Naive thymus-derived CD4-positive, alpha-beta T cell (primary cell): ENCODE measurements around the gene SGMS1. TPM values are rescaled to one million over a fixed set of nuclear protein-coding genes. Genes with fewer than 3 reads are reported as not detected.

Experiments
- ATAC-seq: fragments of 150-1000 bp; cut with Tn5 transposase; 2 replicates; pipeline ENCODE4 v1.10.0; 2021; ENCODE audit warnings: mild to moderate bottlenecking, moderate library complexity
- CTCF ChIA-PET: fragments of 350-600 bp; sonication (Branson Sonifier 250); formaldehyde crosslinking; loops from one replicate; lab custom pipeline; 2021; ENCODE audit warnings: antibody characterized with exemption; lab: Charles Lee
- POLR2A ChIA-PET: fragments of 350-600 bp; sonication (Branson Sonifier 250); formaldehyde crosslinking; loops from one replicate; lab custom pipeline; 2021; ENCODE audit warnings: antibody characterized with exemption, inconsistent platforms; lab: Charles Lee
- DNase-seq, 9 donors: peaks; one replicate each; pipeline versions ENCODE4 v3.0.0 to v3.0.0-alpha.2; 2020 to 2022; ENCODE audit warnings: mixed read lengths in 1 of 9
- H3K27ac ChIP-seq: one replicate; pipeline ENCODE4 v1.7.0; 2013; ENCODE audit warnings: mild to moderate bottlenecking, low read depth, low read length, moderate library complexity
- H3K27me3 ChIP-seq, 2 donors: one replicate each; pipeline ENCODE4 v1.7.0; 2013; ENCODE audit warnings: low read length in 2 of 2, mild to moderate bottlenecking in 2 of 2, moderate library complexity in 2 of 2; ENCODE audit not compliant: control insufficient read depth in 2 of 2, insufficient read depth in 2 of 2
- H3K36me3 ChIP-seq, 3 experiments: 1 replicate in 2 of 3; 2 replicates in 1 of 3; pipeline ENCODE4 v1.7.0; 2013; ENCODE audit warnings: low read length in 3 of 3, mild to moderate bottlenecking in 3 of 3, moderate library complexity in 1 of 3; ENCODE audit not compliant: insufficient read depth in 3 of 3, control insufficient read depth in 2 of 3
- H3K4me1 ChIP-seq, 2 donors: one replicate each; pipeline ENCODE4 v1.7.0; 2013; ENCODE audit warnings: low read length in 2 of 2, mild to moderate bottlenecking in 2 of 2, moderate library complexity in 1 of 2; ENCODE audit not compliant: control insufficient read depth in 2 of 2, insufficient read depth in 2 of 2
- H3K4me3 ChIP-seq: 2 replicates; pipeline ENCODE4 v1.7.0; 2013; ENCODE audit warnings: mild to moderate bottlenecking, low read length
- H3K9me3 ChIP-seq, 3 experiments: 1 replicate in 2 of 3; 2 replicates in 1 of 3; pipeline ENCODE4 v1.7.0; 2013; ENCODE audit warnings: low read length in 3 of 3; ENCODE audit not compliant: control insufficient read depth in 2 of 3
- H3K27ac Mint-ChIP-seq, 9 donors: one replicate each; pipeline ENCODE4 v1.8.0; 2020 to 2022; ENCODE audit warnings: mixed read lengths in 9 of 9, mild to moderate bottlenecking in 8 of 9, moderate library complexity in 5 of 9, inconsistent platforms in 2 of 9
- H3K27me3 Mint-ChIP-seq, 5 donors: one replicate each; pipeline ENCODE4 v1.8.0; 2021 to 2022; ENCODE audit warnings: mixed read lengths in 5 of 5, mild to moderate bottlenecking in 1 of 5
- H3K36me3 Mint-ChIP-seq, 5 donors: one replicate each; pipeline ENCODE4 v1.8.0; 2020 to 2022; ENCODE audit warnings: mixed read lengths in 5 of 5, mild to moderate bottlenecking in 3 of 5, inconsistent platforms in 1 of 5
- H3K4me1 Mint-ChIP-seq, 7 donors: one replicate each; pipeline ENCODE4 v1.8.0; 2020 to 2022; ENCODE audit warnings: mixed read lengths in 7 of 7, mild to moderate bottlenecking in 3 of 7, inconsistent platforms in 1 of 7
- H3K4me3 Mint-ChIP-seq, 10 donors: one replicate each; pipeline ENCODE4 v1.8.0; 2020 to 2022; ENCODE audit warnings: mild to moderate bottlenecking in 10 of 10, mixed read lengths in 10 of 10, moderate library complexity in 6 of 10, inconsistent platforms in 2 of 10
- H3K9me3 Mint-ChIP-seq, 11 donors: one replicate each; pipeline ENCODE4 v1.8.0; 2020 to 2022; ENCODE audit warnings: mixed read lengths in 11 of 11, mild to moderate bottlenecking in 4 of 11, inconsistent platforms in 1 of 11, moderate library complexity in 1 of 11
- intact Hi-C, 2 donors: fragments of 100-400 bp; cut with micrococcal nuclease; formaldehyde crosslinking; loops; one replicate each; pipeline ENCODE4 v1.15.1; 2023
- polyA plus RNA-seq, 2 donors: library from polyadenylated mRNA; unstranded; fragments of 300-500 nt; fragmentation: Illumina TruSeq; gene quantifications; one replicate each; pipeline ENCODE4 v1.2.3, GENCODE V29; 2021
- total RNA-seq, 6 experiments: library from RNA in 5 of 6; stranded (reverse) in 5 of 6; gene quantifications; 1 replicate in 5 of 6; 2 replicates in 1 of 6; pipeline ENCODE4 v1.2.3 and lab custom pipeline; 2021 to 2026

The SGMS1 gene
- total and polyA plus RNA-seq, 7 experiments from 2014 or later: 11.5 to 45.7 (median 29.4) TPM

DNA sequence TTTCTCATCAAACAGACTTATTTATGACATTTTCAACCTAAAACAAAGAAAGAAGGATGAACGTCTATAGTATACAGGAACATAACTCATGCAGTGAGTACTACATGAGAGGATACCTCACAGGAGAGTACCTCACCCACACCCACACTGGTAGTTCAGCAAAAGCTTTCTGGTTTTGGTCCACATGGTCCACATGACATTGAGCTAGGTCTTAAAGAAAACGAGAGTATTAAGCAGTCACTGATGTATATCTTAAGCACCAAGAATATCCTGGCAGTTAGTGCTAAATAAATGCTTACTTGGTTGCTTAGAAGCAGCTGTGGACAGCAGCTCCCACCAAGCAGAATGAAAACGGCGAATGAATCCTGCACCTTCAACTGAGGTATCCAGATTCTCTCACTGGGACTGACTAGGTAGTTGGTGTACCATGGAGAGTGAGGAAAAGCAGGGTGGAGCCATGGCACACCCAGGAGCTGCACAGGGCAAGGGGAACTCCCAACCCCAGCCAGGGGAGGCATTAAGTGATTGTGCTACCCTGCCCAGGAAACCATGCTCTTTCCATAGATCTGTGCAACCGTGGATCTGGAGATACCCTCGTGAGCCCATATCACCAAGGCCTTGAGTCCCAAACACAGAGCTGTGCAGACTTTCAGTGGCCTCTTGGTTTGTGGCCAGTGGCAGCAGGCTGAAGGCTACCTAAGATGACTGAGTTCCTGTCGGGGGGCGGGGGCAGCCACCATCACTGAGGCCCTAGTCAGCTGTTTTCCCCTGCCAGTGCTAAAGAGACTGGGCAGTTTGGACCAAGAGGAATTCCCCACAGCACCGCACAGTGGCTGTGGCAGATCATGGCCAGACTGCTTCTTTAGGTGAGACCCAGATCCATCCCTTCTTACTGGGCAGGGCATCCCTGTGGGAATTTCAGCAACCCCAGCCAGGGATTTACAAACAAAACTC lies 143.4 kb downstream of the SGMS1 start:
- ChIA-PET CTCF (no interaction called here), POLR2A (no interaction called here)
- no peak for ATAC-seq
- Histone ChIP-seq H3K27ac (no peak overlapping the region), H3K27me3 (no peaks in the 10 kb centered on the region), H3K4me1 (no peaks in the 10 kb centered on the region), H3K36me3 (peaks cover 0 to 14% (median 0%) of the 10 kb centered on the region in 3 experiments), H3K4me3 (no peak overlapping the region), H3K9me3 (no peaks in the 10 kb centered on the region)
- no peak overlapping the region for H3K27ac Mint-ChIP-seq
- intact Hi-C loops: no loop called here
- peaks cover 5 to 44% (median 25%) of the 10 kb centered on the region in 11 donors for H3K9me3 Mint-ChIP-seq
- no peak overlapping the region for H3K4me3 Mint-ChIP-seq
- DNase-seq: no peak
- H3K4me1 Mint-ChIP-seq: peaks cover 0 to 30% (median 15%) of the 10 kb centered on the region in 7 donors
- H3K27me3 Mint-ChIP-seq: no peaks in the 10 kb centered on the region
- peaks cover 19 to 90% (median 81%) of the 10 kb centered on the region in 5 donors for H3K36me3 Mint-ChIP-seq

DNA sequence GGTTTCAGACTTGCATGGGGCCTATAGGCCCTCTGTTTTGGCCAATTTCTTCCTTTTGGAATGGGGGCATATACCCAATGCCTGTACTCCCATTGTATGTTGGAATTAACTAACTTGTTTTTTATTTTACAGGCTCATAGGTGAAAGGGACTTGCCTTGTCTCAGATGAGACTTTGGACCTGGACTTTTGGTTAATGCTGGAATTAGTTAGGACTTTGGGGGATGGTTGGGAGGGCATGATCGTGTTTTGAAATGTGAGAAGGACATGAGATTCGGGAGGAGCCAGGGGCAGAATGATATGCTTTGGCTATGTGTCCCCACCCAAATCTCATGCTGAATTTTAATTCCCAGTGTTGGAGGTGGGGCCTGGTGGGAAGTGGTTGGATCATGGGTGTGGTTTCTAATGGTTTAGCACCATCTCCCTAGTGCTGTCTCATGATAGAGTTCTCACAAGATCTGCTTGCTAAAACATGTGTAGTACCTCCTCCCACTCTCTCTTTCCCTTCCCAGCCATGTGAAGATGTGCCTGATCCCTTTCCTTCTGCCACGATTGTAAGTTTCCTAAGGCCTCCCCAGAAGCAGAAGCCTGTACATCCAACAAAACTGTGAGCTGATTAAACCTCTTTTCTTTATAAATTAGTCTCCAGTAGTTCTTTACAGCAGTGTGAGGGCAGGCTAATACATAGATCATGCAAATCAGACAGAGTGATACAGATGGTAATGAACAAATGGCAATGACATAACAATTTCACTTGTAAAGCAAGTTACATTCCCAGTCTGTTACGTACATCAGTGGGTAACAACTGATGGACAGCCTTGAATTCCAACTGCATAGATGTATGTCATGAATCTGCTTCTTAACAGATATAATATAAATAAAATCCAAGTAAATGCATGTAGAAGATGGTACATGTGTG lies 146.2 kb downstream of the SGMS1 start:
- Mint-ChIP-seq H3K9me3 (peaks cover 0 to 20% (median 5%) of the 10 kb centered on the region in 11 donors), H3K27me3 (no peaks in the 10 kb centered on the region), H3K27ac (no peak overlapping the region), H3K4me1 (peaks cover 0 to 35% (median 24%) of the 10 kb centered on the region in 7 donors), H3K4me3 (no peak overlapping the region), H3K36me3 (peaks cover 5 to 70% (median 66%) of the 10 kb centered on the region in 5 donors)
- ChIA-PET POLR2A (no interaction called here), CTCF (no interaction called here)
- Histone ChIP-seq H3K4me3 (no peak overlapping the region), H3K4me1 (no peaks in the 10 kb centered on the region), H3K27me3 (no peaks in the 10 kb centered on the region), H3K9me3 (no peaks in the 10 kb centered on the region), H3K27ac (no peak overlapping the region), H3K36me3 (peaks cover 0 to 14% (median 0%) of the 10 kb centered on the region in 3 experiments)
- ATAC-seq (no peak), DNase-seq (no peak)
- intact Hi-C loops: no loop called here

DNA sequence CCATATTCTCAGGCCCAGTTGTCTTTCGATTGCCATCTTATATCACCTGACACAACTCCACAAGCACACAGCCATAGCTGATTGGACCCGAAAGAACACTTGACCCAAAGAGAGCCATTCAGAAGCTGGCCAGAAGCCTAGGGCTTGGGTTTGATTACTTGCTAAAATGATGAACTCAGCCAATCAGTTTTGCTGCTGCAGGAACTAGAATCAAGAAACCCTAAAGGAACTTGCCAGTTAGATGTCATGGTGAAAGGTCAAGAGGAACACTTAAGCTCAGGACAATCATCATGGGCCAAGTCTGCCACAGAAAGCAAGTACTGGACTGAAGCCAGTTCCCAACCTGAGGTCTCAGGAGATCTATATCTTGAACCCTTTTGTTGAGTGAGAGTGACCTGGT lies 150.0 kb downstream of the SGMS1 start:
- Mint-ChIP-seq H3K36me3 (peaks cover under 1 to 42% (median 33%) of the 10 kb centered on the region in 5 donors), H3K9me3 (peaks cover 0 to 13% (median 3%) of the 10 kb centered on the region in 11 donors), H3K4me3 (no peak overlapping the region), H3K4me1 (peaks cover 19 to 64% (median 52%) of the 10 kb centered on the region in 7 donors), H3K27me3 (no peaks in the 10 kb centered on the region), H3K27ac (no peak overlapping the region)
- ATAC-seq (no peak), DNase-seq (no peak)
- Histone ChIP-seq H3K27ac (no peak overlapping the region), H3K4me3 (no peak overlapping the region), H3K27me3 (no peaks in the 10 kb centered on the region), H3K4me1 (peaks cover 9 to 15% of the 10 kb centered on the region in 2 donors), H3K9me3 (no peaks in the 10 kb centered on the region), H3K36me3 (peaks cover 0 to 3% (median 0%) of the 10 kb centered on the region in 3 experiments)
- intact Hi-C loops: no loop called here
- ChIA-PET POLR2A (no interaction called here), CTCF (no interaction called here)

DNA sequence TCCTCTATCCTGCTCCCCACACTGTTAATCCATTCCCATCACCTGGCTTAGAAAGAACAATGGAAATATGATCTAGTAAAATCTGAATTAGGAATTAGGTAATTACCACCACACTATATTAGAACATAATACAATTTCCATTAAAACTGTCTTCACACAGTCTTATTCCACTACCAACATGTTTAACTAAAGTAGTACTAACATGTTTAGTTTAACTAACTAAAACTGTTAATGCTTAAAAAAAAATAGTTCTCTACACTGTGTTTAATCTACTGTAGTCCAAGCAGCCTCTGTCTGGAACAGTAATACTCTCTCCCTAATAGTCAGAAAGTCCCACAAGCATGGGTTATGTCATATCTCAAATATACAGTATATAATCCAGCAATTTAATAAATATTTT lies 150.8 kb downstream of the SGMS1 start:
- no peak overlapping the region for H3K4me3 ChIP-seq
- H3K27me3 Mint-ChIP-seq: no peaks in the 10 kb centered on the region
- peaks cover 24 to 73% (median 60%) of the 10 kb centered on the region in 7 donors for H3K4me1 Mint-ChIP-seq
- H3K4me1 ChIP-seq: peaks cover 9 to 15% of the 10 kb centered on the region in 2 donors
- peaks cover 0 to 13% (median 3%) of the 10 kb centered on the region in 11 donors for H3K9me3 Mint-ChIP-seq
- no peaks in the 10 kb centered on the region for H3K9me3 ChIP-seq
- CTCF ChIA-PET: no interaction called here
- intact Hi-C loops: no loop called here
- H3K27ac Mint-ChIP-seq: no peak overlapping the region
- H3K27ac ChIP-seq: no peak overlapping the region
- H3K36me3 ChIP-seq: peaks cover 0 to 2% (median 0%) of the 10 kb centered on the region in 3 experiments
- no peak for DNase-seq
- no peaks in the 10 kb centered on the region for H3K27me3 ChIP-seq
- no peak for ATAC-seq
- peaks cover 0 to 35% (median 25%) of the 10 kb centered on the region in 5 donors for H3K36me3 Mint-ChIP-seq
- POLR2A ChIA-PET: interaction anchor here (0.6 kb wide), 1 partner anchor 10 kb away, joined by 3 read pairs; no protein-coding TSS in a partner anchor
- H3K4me3 Mint-ChIP-seq: no peak overlapping the region

DNA sequence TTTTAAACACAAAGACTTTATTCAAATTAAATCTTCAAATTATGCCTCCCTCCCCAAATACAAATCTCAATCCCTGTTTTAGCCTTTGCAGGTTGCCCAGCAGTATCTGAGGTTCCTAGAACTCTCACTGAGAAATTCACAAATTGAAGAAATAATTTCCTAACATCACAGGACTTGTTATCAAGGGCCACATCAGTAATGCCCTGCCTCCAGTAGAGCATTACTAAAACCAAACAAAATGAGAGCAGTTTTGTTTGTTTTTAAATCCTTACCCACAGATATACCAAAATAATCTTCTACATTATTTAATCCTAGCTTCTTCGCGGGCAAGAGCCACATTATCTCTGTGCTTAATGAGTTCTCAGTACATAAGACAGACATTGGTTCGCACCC lies 152.2 kb downstream of the SGMS1 start:
- Mint-ChIP-seq H3K4me1 (peaks cover 29 to 77% (median 70%) of the 10 kb centered on the region in 7 donors), H3K36me3 (peaks cover 0 to 21% (median 15%) of the 10 kb centered on the region in 5 donors), H3K27ac (peak overlapping the region in 2 of 9 donors; percentile 37 to 56), H3K27me3 (no peaks in the 10 kb centered on the region), H3K9me3 (no peaks in the 10 kb centered on the region), H3K4me3 (no peak overlapping the region)
- DNase-seq: no peak
- intact Hi-C loops: no loop called here
- ATAC-seq: no peak
- ChIA-PET CTCF (no interaction called here), POLR2A (no interaction called here)
- H3K9me3 ChIP-seq: no peaks in the 10 kb centered on the region
- H3K4me1 ChIP-seq: peaks cover 9 to 15% of the 10 kb centered on the region in 2 donors
- H3K27ac ChIP-seq: no peak overlapping the region
- H3K27me3 ChIP-seq: no peaks in the 10 kb centered on the region
- no peaks in the 10 kb centered on the region for H3K36me3 ChIP-seq
- H3K4me3 ChIP-seq: no peak overlapping the region

DNA sequence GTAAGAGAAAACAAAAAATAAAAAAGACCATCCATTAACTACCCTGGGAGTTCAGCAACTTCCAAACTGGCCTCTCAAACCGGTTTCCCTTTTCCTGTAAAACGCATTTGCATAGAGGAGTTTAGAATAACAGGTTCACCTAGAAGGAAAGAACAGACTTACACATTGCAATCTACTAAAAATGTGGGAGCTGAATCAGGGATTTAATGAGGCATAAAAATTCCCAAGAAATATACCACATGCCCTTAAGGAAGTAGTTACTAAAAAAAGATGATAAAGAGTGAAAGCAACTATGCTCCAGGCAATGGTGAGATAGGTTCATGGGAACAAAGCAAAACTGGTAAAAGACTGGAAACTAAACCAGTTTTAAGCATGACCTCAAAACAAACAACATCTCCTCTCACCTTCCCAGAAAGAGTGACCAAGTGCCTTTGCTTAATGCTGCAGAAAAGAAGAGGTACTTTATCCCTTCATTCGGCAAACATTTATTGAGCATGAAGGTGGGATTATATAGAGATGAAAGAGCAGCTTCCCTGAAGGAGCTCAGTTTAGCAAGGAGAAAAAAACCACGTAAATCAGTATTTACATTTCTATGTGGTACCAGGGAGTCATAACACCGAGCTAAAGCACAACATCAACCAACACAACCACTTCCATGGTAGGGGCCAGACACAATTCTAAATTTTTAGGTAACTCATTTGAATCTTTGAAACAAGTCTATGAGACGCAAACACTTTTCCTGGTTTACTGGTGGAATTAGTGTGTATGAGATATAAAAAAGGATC lies 152.8 kb downstream of the SGMS1 start:
- H3K27me3 Mint-ChIP-seq: no peaks in the 10 kb centered on the region
- peaks cover 0 to 22% (median 14%) of the 10 kb centered on the region in 5 donors for H3K36me3 Mint-ChIP-seq
- no peak for DNase-seq
- Histone ChIP-seq H3K36me3 (no peaks in the 10 kb centered on the region), H3K4me1 (peaks cover 9 to 15% of the 10 kb centered on the region in 2 donors), H3K9me3 (no peaks in the 10 kb centered on the region), H3K27me3 (no peaks in the 10 kb centered on the region), H3K27ac (no peak overlapping the region), H3K4me3 (no peak overlapping the region)
- H3K4me1 Mint-ChIP-seq: peaks cover 32 to 78% (median 75%) of the 10 kb centered on the region in 7 donors
- H3K4me3 Mint-ChIP-seq: no peak overlapping the region
- ChIA-PET POLR2A (no interaction called here), CTCF (no interaction called here)
- H3K27ac Mint-ChIP-seq: peak overlapping the region in 3 of 9 donors; percentile 21 to 56 (median 37)
- H3K9me3 Mint-ChIP-seq: no peaks in the 10 kb centered on the region
- intact Hi-C loops: no loop called here
- no peak for ATAC-seq
